Hematopoietic multipotent progenitor cell treated with erythropoietin and hydrocortisone succinate and interleukin-3 and kit ligand, for 4 days (in vitro differentiated cells): ENCODE results near the gene CDKN2D.

Source experiments
- DNase-seq: peaks from one replicate; pipeline ENCODE4 v3.0.0-alpha.2; 2015

The CDKN2D gene

DNA sequence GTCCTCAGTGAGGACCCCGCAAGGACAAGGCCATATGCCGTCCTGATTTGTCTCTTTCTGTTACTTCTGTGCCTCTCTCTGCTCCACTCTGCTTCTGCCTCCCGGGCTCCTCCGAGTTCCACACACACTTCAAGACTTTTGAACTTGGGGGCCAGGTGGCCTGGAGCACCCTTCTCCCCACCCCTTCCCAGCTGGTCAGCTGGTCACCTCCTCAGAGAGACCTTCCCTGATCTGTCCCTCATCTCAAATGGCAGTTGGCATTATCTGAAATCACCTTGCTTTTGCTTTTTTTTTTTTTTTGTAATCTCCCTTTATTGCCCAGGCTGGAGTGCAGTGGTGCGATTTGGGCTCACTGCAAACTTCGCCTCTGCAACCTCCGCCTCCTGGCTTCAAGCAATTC is 49.4 kb downstream of the CDKN2D start:
- DNase-seq: no peak

DNA sequence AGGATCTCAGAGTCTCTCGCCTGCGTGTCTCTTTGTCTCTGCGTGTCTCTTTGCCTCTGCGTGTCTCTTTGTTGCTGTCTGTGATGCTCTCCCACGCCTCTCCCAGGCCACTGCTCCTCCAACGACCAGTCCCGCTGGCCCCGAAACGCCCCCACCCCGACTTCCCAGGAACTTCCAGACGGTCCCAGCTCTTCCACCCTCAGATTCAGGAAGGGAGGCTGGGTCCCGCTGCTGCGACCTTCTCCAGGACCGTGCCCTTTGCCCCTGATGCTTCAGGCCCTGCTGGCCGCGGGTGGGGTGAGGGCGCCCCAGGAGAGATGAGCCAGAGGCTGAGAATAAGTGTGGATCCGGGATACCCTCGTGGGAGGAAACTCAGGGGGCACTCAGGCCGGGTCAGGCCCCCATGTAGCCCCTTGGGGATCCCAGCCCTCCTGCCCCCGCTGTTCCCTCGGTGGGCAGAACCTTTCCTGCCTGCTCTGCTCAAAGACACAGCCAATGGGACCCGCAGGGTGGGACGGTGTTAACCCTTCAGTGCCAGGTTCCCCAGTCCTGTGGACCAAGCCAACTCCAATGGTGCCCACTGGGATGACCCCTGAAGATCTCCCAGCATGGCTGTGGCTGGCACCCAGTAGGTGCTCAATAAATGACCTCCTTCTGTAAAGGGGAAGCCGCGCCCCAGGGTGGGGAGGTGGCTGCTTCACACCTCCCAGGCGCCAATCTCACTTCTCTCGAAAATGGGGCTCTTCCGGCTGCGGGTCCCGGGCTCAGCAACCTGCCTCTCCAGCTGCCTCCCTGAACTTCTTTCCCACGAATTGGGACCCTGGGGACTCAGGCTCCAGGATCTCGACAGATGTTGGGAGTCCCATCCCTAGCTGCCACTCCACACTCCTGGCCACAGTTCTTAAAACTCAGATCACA is 50.1 kb downstream of the CDKN2D start:
- DNase-seq: no peak

GRCh38 chr19:10517760-10518443 is 50.9 kb downstream of the CDKN2D start:
- peak; percentile 67 for DNase-seq

- no peak for DNase-seq
These were observed 51.4 kb downstream of the CDKN2D start, which contains the start of gene S1PR5 for GRCh38 chr19:10517361-10517759. Gene S1PR5, minus strand, starts transcription at chr19:10517447. Its CDS starts 2,436 bp downstream, at chr19:10515011.

GRCh38 chr19:10516671-10517286 is 52.0 kb downstream of the CDKN2D start:
- DNase-seq: no peak
